COLO829 (cell line): Measurements from ENCODE around the gene MOCS1.
A peak's percentile ranks its signal among the peaks of the same experiment; 100 is the strongest.

Experiments
- DNase-seq: peaks from one replicate; pipeline ENCODE4 v3.0.0; 2012; ENCODE audit warnings: low spot score

The MOCS1 gene

GRCh38 chr6:39902786-39903465 is 31.3 kb downstream of the MOCS1 start:
- no peak for DNase-seq

- DNase-seq, result no peak
These were observed 32.1 kb downstream of the MOCS1 start for GRCh38 chr6:39902136-39902535.

- no peak for DNase-seq
These were observed 32.6 kb downstream of the MOCS1 start for GRCh38 chr6:39901670-39902069.

- DNase-seq, result no peak
These were observed 33.1 kb downstream of the MOCS1 start for GRCh38 chr6:39901116-39901655.

GRCh38 chr6:39899554-39900295 is 34.5 kb downstream of the MOCS1 start:
- peak; percentile 57 for DNase-seq

GRCh38 chr6:39898625-39899024 is 35.6 kb downstream of the MOCS1 start:
- DNase-seq, result no peak

GRCh38 chr6:39897698-39898097 is 36.6 kb downstream of the MOCS1 start:
- no peak for DNase-seq

- no peak for DNase-seq
These were observed 37.6 kb downstream of the MOCS1 start for GRCh38 chr6:39896701-39897100.

- no peak for DNase-seq
These were observed 41.0 kb downstream of the MOCS1 start for GRCh38 chr6:39893286-39893685.

GRCh38 chr6:39892490-39893129 is 41.7 kb downstream of the MOCS1 start:
- DNase-seq, result peak; percentile 61

- DNase-seq, result no peak
These were observed 42.3 kb downstream of the MOCS1 start for GRCh38 chr6:39891976-39892375.

GRCh38 chr6:39891353-39891752 is 42.9 kb downstream of the MOCS1 start:
- DNase-seq, result no peak

- DNase-seq, result no peak
These were observed 45.0 kb downstream of the MOCS1 start for GRCh38 chr6:39889229-39889628.

GRCh38 chr6:39887692-39888450 is 46.4 kb downstream of the MOCS1 start:
- DNase-seq, result peak; percentile 79

- DNase-seq, result no peak
These were observed 47.4 kb downstream of the MOCS1 start for GRCh38 chr6:39886871-39887270.

GRCh38 chr6:39885691-39886090 is 48.6 kb downstream of the MOCS1 start:
- no peak for DNase-seq

GRCh38 chr6:39884696-39885095 is 49.6 kb downstream of the MOCS1 start:
- DNase-seq, result no peak

GRCh38 chr6:39882531-39882899 is 51.7 kb downstream of the MOCS1 start:
- DNase-seq, result no peak

- no peak for DNase-seq
These were observed 52.3 kb downstream of the MOCS1 start for GRCh38 chr6:39881851-39882530.

- DNase-seq, result no peak
These were observed 53.7 kb downstream of the MOCS1 start for GRCh38 chr6:39880594-39880993.

- no peak for DNase-seq
These were observed 54.7 kb downstream of the MOCS1 start for GRCh38 chr6:39879535-39879934.

- no peak for DNase-seq
These were observed 57.4 kb downstream of the MOCS1 start for GRCh38 chr6:39876826-39877225.
